K562 (cell line): ENCODE results near the gene EIF1. TPM values are rescaled to one million over a fixed set of nuclear protein-coding genes. Genes with fewer than 3 reads are reported as not detected.

Experiments
- ARID1B ChIP-seq: fragments of 450-650 bp; IDR thresholded peaks from 2 replicates; pipeline ENCODE4 v1.6.1; 2016; ENCODE audit warnings: antibody characterized with exemption, mild to moderate bottlenecking, inconsistent platforms
- ATF1 ChIP-seq, 2 experiments: fragments of 450-650 bp in 1 of 2; IDR thresholded peaks; 2 replicates each; pipeline ENCODE4 v1.6.1; 2016; ENCODE audit warnings: missing compliant biosample characterization in 1 of 2, missing genetic modification characterization in 1 of 2
- ATF4 ChIP-seq: fragments of 450-650 bp; formaldehyde crosslinking; IDR thresholded peaks from 2 replicates; pipeline ENCODE4 v1.4.0; 2022; ENCODE audit warnings: mild to moderate bottlenecking, moderate library complexity
- ETS1 ChIP-seq: conservative IDR thresholded peaks from 2 replicates; pipeline ENCODE4 v1.6.1; 2011; ENCODE audit warnings: low read depth, mild to moderate bottlenecking, low read length; ENCODE audit not compliant: control insufficient read depth
- ETS2 ChIP-seq: IDR thresholded peaks from 2 replicates; pipeline ENCODE4 v1.6.1; 2016; ENCODE audit warnings: borderline replicate concordance, missing genetic modification characterization, mild to moderate bottlenecking, moderate library complexity, missing compliant biosample characterization; ENCODE audit not compliant: poor library complexity, severe bottlenecking
- FIP1L1 ChIP-seq: fragments of 200-400 bp; formaldehyde crosslinking; IDR thresholded peaks from 2 replicates; pipeline ENCODE4 v1.6.1; 2018; ENCODE audit warnings: mild to moderate bottlenecking, low read depth, low read length; ENCODE audit not compliant: poor library complexity, severe bottlenecking
- MXI1 ChIP-seq: IDR thresholded peaks from 2 replicates; pipeline ENCODE4 v1.6.1; 2011; ENCODE audit warnings: low read depth, mild to moderate bottlenecking, improper control_type of control experiment, low read length
- NELFE ChIP-seq: IDR thresholded peaks from 2 replicates; pipeline ENCODE4 v1.6.1; 2011; ENCODE audit warnings: mild to moderate bottlenecking; ENCODE audit not compliant: insufficient read depth, insufficient read length
- NR3C1 ChIP-seq: sonication (generic); formaldehyde crosslinking; IDR thresholded peaks from 2 replicates; pipeline ENCODE4 v1.8.1; 2022; ENCODE audit warnings: missing genetic modification reagents
- PBX2 ChIP-seq, 2 experiments: IDR thresholded peaks in 1 of 2; conservative IDR thresholded peaks in 1 of 2; 2 replicates each; pipeline ENCODE4 v1.6.1; 2016; ENCODE audit warnings: low read depth in 2 of 2, mild to moderate bottlenecking in 1 of 2, missing compliant biosample characterization in 1 of 2, missing genetic modification characterization in 1 of 2, moderate library complexity in 1 of 2
- PTRF ChIP-seq: fragments of 450-650 bp; IDR thresholded peaks from 2 replicates; pipeline ENCODE4 v1.6.1; 2016; ENCODE audit warnings: mild to moderate bottlenecking, missing genetic modification characterization, missing compliant biosample characterization
- TCF15 ChIP-seq: fragments of 250-450 bp; sonication (Bioruptor Pico); IDR thresholded peaks from 2 replicates; pipeline ENCODE4 v1.8.0; 2022; ENCODE audit warnings: moderate library complexity, mild to moderate bottlenecking, inconsistent platforms
- TCF3 ChIP-seq: sonication (generic); formaldehyde crosslinking; IDR thresholded peaks from 2 replicates; pipeline ENCODE4 v1.4.0; 2020; ENCODE audit warnings: mild to moderate bottlenecking, missing genetic modification reagents
- YY1 ChIP-seq, 3 experiments: IDR thresholded peaks; 2 replicates each; pipeline ENCODE4 v1.6.1; 2011; ENCODE audit warnings: low read length in 2 of 3, mild to moderate bottlenecking in 2 of 3, moderate library complexity in 2 of 3, borderline replicate concordance in 1 of 3, control low read depth in 1 of 3, low read depth in 1 of 3; ENCODE audit not compliant: insufficient read depth in 3 of 3, insufficient replicate concordance in 2 of 3, control insufficient read depth in 1 of 3, insufficient read length in 1 of 3; ENCODE audit errors: extremely low read depth in 1 of 3
- ZBTB2 ChIP-seq: fragments of 450-650 bp; IDR thresholded peaks from 2 replicates; pipeline ENCODE4 v1.6.1; 2016; ENCODE audit warnings: antibody characterized with exemption
- ZNF282 ChIP-seq: sonication (generic); formaldehyde crosslinking; IDR thresholded peaks from 2 replicates; pipeline ENCODE4 v1.8.1; 2023; ENCODE audit warnings: missing genetic modification reagents
- ZNF444 ChIP-seq: fragments of 250-450 bp; sonication (Bioruptor Pico); IDR thresholded peaks from 2 replicates; pipeline ENCODE4 v1.4.0; 2020; ENCODE audit warnings: mild to moderate bottlenecking, moderate library complexity
- ZNF707 ChIP-seq: fragments of 250-450 bp; sonication (Bioruptor Pico); conservative IDR thresholded peaks from 2 replicates; pipeline ENCODE4 v1.8.0; 2022; ENCODE audit warnings: inconsistent platforms, mild to moderate bottlenecking, moderate library complexity
- polyA plus RNA-seq, 8 experiments: library from polyadenylated mRNA; depleted of rRNA in 4 of 8; stranded (reverse) in 5 of 8; unstranded in 3 of 8; fragments of >200 nt; fragmentation: Nextera tagmentation in 2 of 8; fragmentation: Illumina TruSeq in 1 of 8; extraction: Ambion mirVana in 2 of 8; extraction: Trizol in 1 of 8; gene quantifications; 2 replicates each; pipeline versions ENCODE4 v1.2.1 to v1.2.3, GENCODE V29; 2011 to 2014; ENCODE audit warnings: inconsistent platforms in 1 of 8, missing spikeins in 1 of 8
- total RNA-seq, 7 experiments: library from RNA; depleted of rRNA in 6 of 7; stranded (reverse); fragments of >200 nt in 6 of 7; fragmentation: Illumina TruSeq in 2 of 7; extraction: Trizol in 2 of 7; gene quantifications; 2 replicates each; pipeline versions ENCODE4 v1.2.1 to v1.2.3, GENCODE V29; 2011 to 2021; ENCODE audit warnings: low replicate concordance in 1 of 7

The EIF1 gene
- total and polyA plus RNA-seq, 9 of the 15 experiments (the other 6 are each of a cell fraction or from before 2014, with no cell fraction given) = 67.0 to 1,204 (median 320) TPM

GRCh38 chr17:41678907-41679739, 9.6 kb upstream of the EIF1 start (continued):
- no peak for TF ChIP-seq ETS1
- TF ChIP-seq TCF3 (CRISPR knock-in tag) = peak; percentile 82
- no peak for TF ChIP-seq MXI1
- TF ChIP-seq PTRF = no peak
- TF ChIP-seq ATF1 (CRISPR knock-in tag; IDR thresholded peaks at IDR 0.05) = no peak
- peak; percentile 73 for TF ChIP-seq ATF1 (tag; IDR thresholded peaks at IDR 0.05)
- TF ChIP-seq ZBTB2 = 0 out of 2 replicates have a peak, but pooled peaks have one; percentile 5
- no peak for TF ChIP-seq ATF4 (CRISPR knock-in tag)
- peak; percentile 94 for TF ChIP-seq ARID1B
- TF ChIP-seq NR3C1 (CRISPR knock-in tag) = no peak
- TF ChIP-seq ETS2 (tag) = no peak
- no peak for TF ChIP-seq ZNF707 (CRISPR knock-in tag)
- TF ChIP-seq NELFE = no peak
- TF ChIP-seq ZNF444 (CRISPR knock-in tag) = no peak
- TF ChIP-seq YY1 (IDR thresholded peaks at IDR 0.05; ENCODE audit: borderline replicate concordance in 1 of 3, control insufficient read depth in 1 of 3, extremely low read depth in 1 of 3, insufficient read depth in 3 of 3, insufficient read length in 1 of 3, insufficient replicate concordance in 2 of 3, low read depth in 1 of 3, low read length in 2 of 3) = no peak
- no peak for TF ChIP-seq ZNF282 (CRISPR knock-in tag)
- no peak for TF ChIP-seq FIP1L1
- no peak for TF ChIP-seq TCF15 (CRISPR knock-in tag)
- no peak for TF ChIP-seq PBX2 (CRISPR knock-in tag; IDR thresholded peaks at IDR 0.05; ENCODE audit: low read depth)
- TF ChIP-seq PBX2 (tag; conservative IDR thresholded peaks at IDR 0.05; ENCODE audit: low read depth) = peak; percentile 87
